RWPE2 (cell line): ENCODE data around the gene ST6GALNAC2.

Source experiments
- ATAC-seq: fragments of 200-7000 bp; cut with Tn5 transposase; 3 replicates; pipeline ENCODE4 v1.9.1; 2021; ENCODE audit warnings: low read depth
- DNase-seq: peaks from one replicate; pipeline ENCODE4 v3.0.0-alpha.2; 2020; ENCODE audit warnings: low spot score
- H3K27ac ChIP-seq: fragments of 450-650 bp; 2 replicates; pipeline ENCODE4 v1.5.1; 2017; ENCODE audit warnings: mild to moderate bottlenecking; ENCODE audit not compliant: poor library complexity, severe bottlenecking
- H3K27me3 ChIP-seq: fragments of 250-450 bp; sonication (Bioruptor Pico); 2 replicates; pipeline ENCODE4 v1.5.1; 2021; ENCODE audit warnings: mild to moderate bottlenecking, moderate library complexity; ENCODE audit not compliant: insufficient read depth, poor library complexity, severe bottlenecking
- H3K36me3 ChIP-seq: fragments of 250-450 bp; sonication (Bioruptor Pico); 2 replicates; pipeline ENCODE4 v1.5.1; 2020; ENCODE audit warnings: low read depth, mild to moderate bottlenecking, moderate library complexity
- H3K4me1 ChIP-seq: fragments of 250-450 bp; sonication (Bioruptor Pico); 2 replicates; pipeline ENCODE4 v1.5.1; 2021; ENCODE audit warnings: mild to moderate bottlenecking, moderate library complexity; ENCODE audit not compliant: insufficient read depth, poor library complexity, severe bottlenecking
- H3K4me3 ChIP-seq: fragments of 250-450 bp; sonication (Bioruptor Pico); 2 replicates; pipeline ENCODE4 v1.5.1; 2021; ENCODE audit warnings: mild to moderate bottlenecking, moderate library complexity; ENCODE audit not compliant: severe bottlenecking
- H3K9me3 ChIP-seq: fragments of 250-450 bp; sonication (Bioruptor Pico); 2 replicates; pipeline ENCODE4 v1.5.1; 2021; ENCODE audit warnings: mild to moderate bottlenecking, moderate library complexity; ENCODE audit not compliant: severe bottlenecking
- CTCF ChIP-seq: fragments of 450-650 bp; IDR thresholded peaks from one replicate; pipeline ENCODE4 v1.5.1; 2017; ENCODE audit warnings: mild to moderate bottlenecking, moderate library complexity; ENCODE audit not compliant: poor library complexity, severe bottlenecking

ST6GALNAC2 gene

DNA sequence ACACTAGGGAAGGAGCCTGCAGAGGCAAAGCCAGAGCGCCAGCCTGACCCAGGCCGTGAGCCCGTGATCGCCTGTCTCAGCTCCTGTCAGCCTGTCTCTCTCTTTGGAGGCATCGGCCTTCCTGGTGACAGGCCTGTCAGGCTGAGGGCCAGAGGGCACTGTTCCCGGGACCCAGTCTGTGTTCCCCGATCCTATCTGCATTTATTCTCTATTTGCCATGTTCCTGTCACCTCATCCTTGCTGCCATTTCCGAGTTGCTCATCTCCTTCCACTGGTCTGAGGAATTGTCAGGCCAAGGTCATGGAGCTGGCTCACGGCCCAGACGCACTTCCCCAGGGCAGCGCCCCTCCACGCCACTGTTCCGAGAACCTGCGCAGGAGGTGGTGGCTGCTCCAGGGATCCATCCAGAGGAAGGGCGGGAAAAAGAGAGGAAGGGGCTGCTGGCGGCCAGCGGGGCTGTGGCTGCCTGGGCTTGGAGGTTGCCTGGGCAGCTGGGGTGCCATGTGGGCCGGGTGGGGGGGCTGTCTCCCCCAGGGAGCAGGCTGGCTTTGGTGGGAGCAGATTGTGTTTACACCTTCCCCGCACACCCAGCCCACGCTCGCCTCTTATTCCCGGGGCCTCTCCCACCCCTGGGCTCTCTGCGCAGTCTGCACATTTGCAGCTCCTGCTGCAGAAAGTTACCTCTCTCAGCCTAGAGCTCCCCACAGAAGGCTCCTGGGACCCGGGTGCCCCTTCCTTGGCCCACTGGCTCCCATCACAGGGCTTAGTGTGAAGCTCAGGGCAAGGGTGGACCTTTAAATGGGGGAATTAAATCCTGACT is 40.9 kb downstream of the ST6GALNAC2 start:
- no peak for DNase-seq

DNA sequence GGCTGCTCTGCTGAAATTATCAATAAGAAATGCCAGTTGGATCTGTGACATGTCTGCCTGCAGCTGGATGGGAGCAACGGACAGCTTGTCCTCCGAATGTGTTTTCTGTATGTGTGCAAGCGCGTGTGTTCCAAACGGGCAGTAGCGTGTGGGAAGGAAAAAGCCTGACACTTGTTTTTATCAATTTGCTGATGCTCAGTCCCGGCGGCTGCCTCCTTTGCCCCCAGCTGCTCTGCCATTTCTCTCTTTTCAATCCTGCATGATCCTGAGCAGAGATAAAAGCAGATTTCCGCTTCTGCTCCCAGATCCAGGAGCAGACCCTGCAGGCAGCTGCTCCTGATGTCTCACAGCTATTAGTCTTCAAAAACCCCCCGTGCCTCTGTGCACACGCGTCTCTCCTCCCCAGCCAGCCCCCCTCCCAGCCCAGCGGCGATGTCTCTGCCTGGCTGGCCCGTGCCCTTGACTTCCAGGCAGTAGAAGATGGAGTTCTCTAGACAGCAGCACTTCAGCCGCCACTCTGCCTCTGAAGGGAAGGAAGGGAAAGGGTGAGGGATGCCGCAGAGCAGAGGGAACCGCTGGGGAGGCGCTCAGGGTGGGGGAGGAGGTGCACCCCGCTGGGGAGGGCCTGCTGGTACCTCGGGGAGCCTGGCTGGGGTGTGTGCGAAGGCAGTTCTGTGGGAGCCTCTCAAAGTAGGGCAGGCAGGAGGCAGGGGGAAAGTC is 41.7 kb downstream of the ST6GALNAC2 start:
- Histone ChIP-seq H3K4me3 (no peak overlapping the region), H3K36me3 (no peaks in the 10 kb centered on the region)

More for the DNA sequence above, 40.9 kb downstream of the ST6GALNAC2 start:
- Histone ChIP-seq H3K4me3 (no peak overlapping the region), H3K4me1 (peaks cover 36% of the 10 kb centered on the region), H3K27me3 (no peaks in the 10 kb centered on the region), H3K27ac (no peak overlapping the region), H3K9me3 (no peaks in the 10 kb centered on the region), H3K36me3 (no peaks in the 10 kb centered on the region)
- TF ChIP-seq CTCF, result no peak
- no peak for ATAC-seq

GRCh38 chr17:76543482-76543825 is 42.2 kb downstream of the ST6GALNAC2 start:
- Histone ChIP-seq H3K27me3 (no peaks in the 10 kb centered on the region), H3K4me1 (peaks cover 34% of the 10 kb centered on the region), H3K4me3 (no peak overlapping the region), H3K9me3 (no peaks in the 10 kb centered on the region), H3K27ac (no peak overlapping the region), H3K36me3 (no peaks in the 10 kb centered on the region)
- TF ChIP-seq CTCF, result no peak
- DNase-seq, result peak; percentile 52
- no peak for ATAC-seq

More for the DNA sequence above, 41.7 kb downstream of the ST6GALNAC2 start:
- Histone ChIP-seq H3K4me1 (peaks cover 34% of the 10 kb centered on the region), H3K9me3 (no peaks in the 10 kb centered on the region), H3K27me3 (no peaks in the 10 kb centered on the region), H3K27ac (no peak overlapping the region)
- ATAC-seq (no peak), DNase-seq (no peak)
- no peak for TF ChIP-seq CTCF

DNA sequence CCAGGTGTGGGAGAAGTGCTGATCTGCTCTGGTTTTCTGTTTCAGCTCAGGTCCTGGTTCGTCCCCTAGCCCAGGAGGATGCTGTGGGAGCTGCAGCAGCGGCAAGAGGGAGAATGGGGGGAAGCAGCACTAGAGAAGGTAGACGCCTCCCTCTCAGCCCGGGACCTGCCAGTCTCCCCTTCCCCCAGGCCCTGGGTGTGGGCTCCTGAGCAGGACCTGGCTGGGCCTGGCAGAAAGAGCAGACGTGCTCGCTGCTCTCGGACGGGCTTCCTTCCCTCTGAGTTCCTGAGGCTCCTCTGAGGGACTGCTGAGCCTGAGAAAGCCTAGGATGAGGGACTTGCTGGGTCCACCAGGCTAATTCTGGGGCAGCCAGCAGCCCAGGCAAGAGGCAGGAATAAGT is 42.7 kb downstream of the ST6GALNAC2 start:
- no peaks in the 10 kb centered on the region for H3K36me3 ChIP-seq
- peaks cover 32% of the 10 kb centered on the region for H3K4me1 ChIP-seq
- no peak for TF ChIP-seq CTCF
- H3K27ac ChIP-seq, result no peak overlapping the region
- no peak for DNase-seq
- H3K4me3 ChIP-seq, result no peak overlapping the region
- no peak for ATAC-seq
- H3K9me3 ChIP-seq, result no peaks in the 10 kb centered on the region
- H3K27me3 ChIP-seq, result no peaks in the 10 kb centered on the region
